ENCODE data around the gene HDAC4. TPM values are rescaled to one million over a fixed set of nuclear protein-coding genes. Genes with fewer than 3 reads are reported as not detected.

HDAC4 gene
- polyA plus RNA-seq, 1 donor (not counting 4 experiments of a cell fraction or from before 2014, with no cell fraction given), result 2.9 TPM

DNA sequence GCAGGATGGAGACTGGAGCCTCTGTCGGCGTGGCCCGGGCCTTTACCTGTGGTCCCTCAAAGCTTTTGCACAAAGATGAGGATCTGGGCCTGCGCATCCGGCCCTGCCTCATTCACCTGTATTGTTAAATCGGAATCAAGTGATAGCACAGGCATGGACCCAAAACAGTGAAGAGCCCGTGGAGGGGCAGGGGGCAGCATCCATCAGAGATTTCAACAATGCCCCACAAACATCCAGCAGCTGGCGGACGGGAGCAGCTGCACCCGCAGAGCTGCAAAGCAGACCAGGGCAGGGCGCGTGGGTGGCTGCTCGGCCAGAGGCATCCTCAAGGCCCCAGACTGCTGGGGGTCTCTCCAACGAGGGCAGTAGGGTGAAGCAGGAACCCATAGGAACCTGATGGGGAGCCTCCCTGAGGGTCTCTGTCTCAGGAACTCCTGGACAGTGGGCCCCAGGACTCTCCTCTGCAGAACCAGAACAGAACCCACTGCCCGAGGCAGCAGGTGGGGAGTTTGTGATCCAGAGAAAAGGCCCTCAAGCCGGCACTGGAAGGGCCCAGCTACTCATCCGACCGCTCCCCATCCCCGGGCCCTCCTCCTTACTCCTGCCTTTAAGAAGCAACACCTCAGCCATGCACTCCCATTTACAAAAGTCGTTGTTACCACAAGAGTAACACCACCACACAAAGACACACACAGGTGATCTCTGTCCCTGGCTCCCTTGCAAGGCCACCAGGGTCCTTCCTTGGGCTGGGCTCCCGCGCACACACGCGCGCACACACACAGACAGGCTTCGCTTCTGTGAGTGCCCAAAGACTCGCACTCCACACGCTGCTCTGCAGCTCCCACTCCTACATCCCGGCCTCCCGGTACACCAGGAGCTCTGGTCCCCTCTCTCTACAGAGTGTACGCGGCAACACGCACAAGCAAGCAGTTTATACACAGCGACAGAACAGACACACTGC, 28.8 kb downstream of the HDAC4 start:
- no peaks in the 10 kb centered on the region for H3K4me1 ChIP-seq (ENCODE audit: control insufficient read depth, extremely low read depth, insufficient read depth, low read length)
- H2AFZ ChIP-seq (ENCODE audit: control insufficient read depth, low read length), result no peak overlapping the region
- H3K27ac ChIP-seq (ENCODE audit: control insufficient read depth, insufficient read depth, low read length), result no peak overlapping the region
- FAIRE-seq, result no peak
- no peaks in the 10 kb centered on the region for H4K20me1 ChIP-seq (ENCODE audit: control insufficient read depth, extremely low read depth, insufficient read depth, low read length)
- no peaks in the 10 kb centered on the region for H3K27me3 ChIP-seq (ENCODE audit: control insufficient read depth, extremely low read depth, insufficient read depth, low read length)
- dilution Hi-C loops (cut with MboI; ENCODE audit: extremely low pct_ligation_motif_present, low sequenced_read_pairs), result no loop called here
- peaks cover 0 to 2% of the 10 kb centered on the region in 2 experiments for H3K36me3 ChIP-seq (ENCODE audit: control insufficient read depth in 2 of 2, extremely low read depth in 1 of 2, insufficient read depth in 2 of 2, low read length in 2 of 2)
- H3K79me2 ChIP-seq (ENCODE audit: control insufficient read depth, insufficient read depth, low read length), result no peaks in the 10 kb centered on the region
- H3K9me3 ChIP-seq (ENCODE audit: control insufficient read depth, low read depth, low read length), result no peaks in the 10 kb centered on the region
- H3K9ac ChIP-seq (ENCODE audit: control insufficient read depth, extremely low read depth, insufficient read depth, low read length), result no peak overlapping the region
- no peaks in the 10 kb centered on the region for H3K9me1 ChIP-seq (ENCODE audit: control insufficient read depth, extremely low read depth, insufficient read depth, low read length)
- H3K4me2 ChIP-seq (ENCODE audit: control insufficient read depth, extremely low read depth, insufficient read depth, low read depth, low read length), result no peak overlapping the region
- DNase-seq (ENCODE audit: low read depth, low spot score), result no peak
- H3K4me3 ChIP-seq (ENCODE audit: control insufficient read depth in 2 of 3, extremely low read depth in 1 of 3, insufficient read depth in 2 of 3, low read depth in 1 of 3, low read length in 3 of 3), result no peak overlapping the region
- no peak for TF ChIP-seq EZH2 (IDR thresholded peaks at IDR 0.05; ENCODE audit: low read length)
- TF ChIP-seq, protein P1, sequence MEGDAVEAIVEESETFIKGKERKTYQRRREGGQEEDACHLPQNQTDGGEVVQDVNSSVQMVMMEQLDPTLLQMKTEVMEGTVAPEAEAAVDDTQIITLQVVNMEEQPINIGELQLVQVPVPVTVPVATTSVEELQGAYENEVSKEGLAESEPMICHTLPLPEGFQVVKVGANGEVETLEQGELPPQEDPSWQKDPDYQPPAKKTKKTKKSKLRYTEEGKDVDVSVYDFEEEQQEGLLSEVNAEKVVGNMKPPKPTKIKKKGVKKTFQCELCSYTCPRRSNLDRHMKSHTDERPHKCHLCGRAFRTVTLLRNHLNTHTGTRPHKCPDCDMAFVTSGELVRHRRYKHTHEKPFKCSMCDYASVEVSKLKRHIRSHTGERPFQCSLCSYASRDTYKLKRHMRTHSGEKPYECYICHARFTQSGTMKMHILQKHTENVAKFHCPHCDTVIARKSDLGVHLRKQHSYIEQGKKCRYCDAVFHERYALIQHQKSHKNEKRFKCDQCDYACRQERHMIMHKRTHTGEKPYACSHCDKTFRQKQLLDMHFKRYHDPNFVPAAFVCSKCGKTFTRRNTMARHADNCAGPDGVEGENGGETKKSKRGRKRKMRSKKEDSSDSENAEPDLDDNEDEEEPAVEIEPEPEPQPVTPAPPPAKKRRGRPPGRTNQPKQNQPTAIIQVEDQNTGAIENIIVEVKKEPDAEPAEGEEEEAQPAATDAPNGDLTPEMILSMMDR (optimal IDR thresholded peaks at IDR 0.05 in 1 of 3, IDR thresholded peaks at IDR 0.05 in 1 of 3, conservative IDR thresholded peaks at IDR 0.05 in 1 of 3; ENCODE audit: extremely low read depth in 1 of 3, insufficient read depth in 2 of 3, low read length in 3 of 3), result no peak

DNA sequence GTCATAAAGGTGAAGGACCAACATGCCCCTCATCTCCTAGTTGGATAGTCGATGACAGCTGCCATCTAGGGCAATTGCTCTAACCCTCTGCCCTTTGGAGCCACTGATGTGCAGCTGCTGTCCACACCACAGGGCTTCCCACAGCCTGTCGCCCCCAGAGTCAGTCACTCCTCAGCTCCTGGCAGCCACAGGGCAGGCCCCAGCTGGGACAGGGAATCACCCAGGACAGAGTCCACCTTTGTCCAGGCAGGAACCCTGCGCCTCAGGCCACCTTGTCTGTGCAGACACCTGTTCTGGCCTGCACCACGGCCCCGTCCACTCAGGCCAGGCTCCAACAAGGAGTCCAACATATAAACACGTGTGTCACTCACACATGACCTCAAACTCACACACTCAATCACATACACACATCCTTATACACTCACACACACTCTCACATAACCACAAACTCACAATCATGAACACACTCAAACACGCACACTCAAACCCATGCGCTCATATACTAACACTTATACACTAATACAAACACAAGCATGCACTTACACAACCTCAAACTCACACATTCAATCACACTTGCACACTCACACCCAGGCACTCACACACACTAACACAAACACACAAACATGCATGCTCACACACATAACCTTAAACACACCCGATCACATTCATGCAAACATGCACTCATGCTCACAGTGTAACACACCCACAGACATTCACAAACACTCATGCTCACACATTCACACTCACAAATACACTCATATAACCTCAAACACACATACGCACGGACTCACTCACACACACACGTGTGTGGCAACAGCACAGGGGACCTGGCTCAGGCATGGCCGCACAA, 29.7 kb downstream of the HDAC4 start:
- H3K27ac ChIP-seq (ENCODE audit: control insufficient read depth, insufficient read depth, low read length), result no peak overlapping the region
- no peak for FAIRE-seq
- dilution Hi-C loops (cut with MboI; ENCODE audit: extremely low pct_ligation_motif_present, low sequenced_read_pairs), result no loop called here

More for the DNA sequence above, 29.7 kb downstream of the HDAC4 start:
- Histone ChIP-seq H3K4me3 (ENCODE audit: control insufficient read depth in 2 of 3, extremely low read depth in 1 of 3, insufficient read depth in 2 of 3, low read depth in 1 of 3, low read length in 3 of 3) (no peak overlapping the region), H3K4me1 (ENCODE audit: control insufficient read depth, extremely low read depth, insufficient read depth, low read length) (no peaks in the 10 kb centered on the region), H3K36me3 (ENCODE audit: control insufficient read depth in 2 of 2, extremely low read depth in 1 of 2, insufficient read depth in 2 of 2, low read length in 2 of 2) (peaks cover 0 to 2% of the 10 kb centered on the region in 2 experiments), H3K4me2 (ENCODE audit: control insufficient read depth, extremely low read depth, insufficient read depth, low read depth, low read length) (no peak overlapping the region), H2AFZ (ENCODE audit: control insufficient read depth, low read length) (no peak overlapping the region), H3K27me3 (ENCODE audit: control insufficient read depth, extremely low read depth, insufficient read depth, low read length) (no peaks in the 10 kb centered on the region), H3K9me3 (ENCODE audit: control insufficient read depth, low read depth, low read length) (no peaks in the 10 kb centered on the region), H3K79me2 (ENCODE audit: control insufficient read depth, insufficient read depth, low read length) (no peaks in the 10 kb centered on the region), H4K20me1 (ENCODE audit: control insufficient read depth, extremely low read depth, insufficient read depth, low read length) (no peaks in the 10 kb centered on the region), H3K9ac (ENCODE audit: control insufficient read depth, extremely low read depth, insufficient read depth, low read length) (no peak overlapping the region), H3K9me1 (ENCODE audit: control insufficient read depth, extremely low read depth, insufficient read depth, low read length) (no peaks in the 10 kb centered on the region)
- TF ChIP-seq, protein P1 (optimal IDR thresholded peaks at IDR 0.05 in 1 of 3, IDR thresholded peaks at IDR 0.05 in 1 of 3, conservative IDR thresholded peaks at IDR 0.05 in 1 of 3; ENCODE audit: extremely low read depth in 1 of 3, insufficient read depth in 2 of 3, low read length in 3 of 3), result no peak
- no peak for TF ChIP-seq EZH2 (IDR thresholded peaks at IDR 0.05; ENCODE audit: low read length)
- no peak for DNase-seq (ENCODE audit: low read depth, low spot score)
